Osteoblast (primary cell): ENCODE data around the gene NUP153. TPM values are rescaled to one million over a fixed set of nuclear protein-coding genes. Genes with fewer than 3 reads are reported as not detected.
"Not testable (repeated sequence)": the region's sequence is repeated elsewhere in the genome, so short reads cannot be mapped to it uniquely, and the experiment has no call there.

ENCODE experiments used
- DNase-seq: peaks from one replicate; pipeline ENCODE4 v3.0.0; 2011; ENCODE audit warnings: low spot score, mixed read lengths; ENCODE audit not compliant: insufficient read length; ENCODE audit errors: missing footprints
- H2AFZ ChIP-seq: 2 replicates; pipeline ENCODE4 v1.6.0; 2011; ENCODE audit warnings: mild to moderate bottlenecking, low read length
- H3K27ac ChIP-seq: 2 replicates; pipeline ENCODE4 v1.5.1; 2011; ENCODE audit warnings: mild to moderate bottlenecking, low read depth, low read length, moderate library complexity
- H3K27me3 ChIP-seq: 2 replicates; pipeline ENCODE4 v1.6.0; 2012; ENCODE audit warnings: mild to moderate bottlenecking, control low read depth, inconsistent platforms, low read length, moderate library complexity; ENCODE audit not compliant: insufficient read depth
- H3K36me3 ChIP-seq: 2 replicates; pipeline ENCODE4 v1.5.1; 2011; ENCODE audit warnings: mild to moderate bottlenecking, low read length, control low read depth, moderate library complexity; ENCODE audit not compliant: insufficient read depth
- H3K4me1 ChIP-seq: 2 replicates; pipeline ENCODE4 v1.5.1; 2011; ENCODE audit warnings: mild to moderate bottlenecking, low read length, control low read depth, moderate library complexity; ENCODE audit not compliant: insufficient read depth
- H3K4me2 ChIP-seq: 2 replicates; pipeline ENCODE4 v1.6.0; 2011; ENCODE audit warnings: mild to moderate bottlenecking, low read length; ENCODE audit not compliant: insufficient read depth
- H3K4me3 ChIP-seq: fragments of 200-600 bp; sonication (generic); 3 replicates; pipeline ENCODE4 v1.5.1; 2012; ENCODE audit warnings: mild to moderate bottlenecking, low read length, inconsistent platforms; ENCODE audit not compliant: insufficient read depth
- H3K79me2 ChIP-seq: 2 replicates; pipeline ENCODE4 v1.6.0; 2012; ENCODE audit warnings: mild to moderate bottlenecking, low read length, control low read depth, inconsistent platforms; ENCODE audit not compliant: insufficient read depth
- H3K9me3 ChIP-seq: 2 replicates; pipeline ENCODE4 v1.5.1; 2011; ENCODE audit warnings: low read depth, low read length, control low read depth
- H4K20me1 ChIP-seq: 2 replicates; pipeline ENCODE4 v1.6.0; 2012; ENCODE audit warnings: mild to moderate bottlenecking, low read length, control low read depth; ENCODE audit not compliant: insufficient read depth
- total RNA-seq: library from RNA; depleted of rRNA; stranded (reverse); fragments of >200 nt; gene quantifications from 2 replicates; pipeline ENCODE4 v1.2.3, GENCODE V29; 2012
- TF ChIP-seq, protein P1 (sequence below): IDR thresholded peaks from 2 replicates; pipeline ENCODE4 v1.5.1; 2011; ENCODE audit warnings: mild to moderate bottlenecking, low read depth, low read length, moderate library complexity; ENCODE audit errors: extremely low read depth

Gene NUP153
- total RNA-seq, 1 donor: 28.6 TPM

DNA sequence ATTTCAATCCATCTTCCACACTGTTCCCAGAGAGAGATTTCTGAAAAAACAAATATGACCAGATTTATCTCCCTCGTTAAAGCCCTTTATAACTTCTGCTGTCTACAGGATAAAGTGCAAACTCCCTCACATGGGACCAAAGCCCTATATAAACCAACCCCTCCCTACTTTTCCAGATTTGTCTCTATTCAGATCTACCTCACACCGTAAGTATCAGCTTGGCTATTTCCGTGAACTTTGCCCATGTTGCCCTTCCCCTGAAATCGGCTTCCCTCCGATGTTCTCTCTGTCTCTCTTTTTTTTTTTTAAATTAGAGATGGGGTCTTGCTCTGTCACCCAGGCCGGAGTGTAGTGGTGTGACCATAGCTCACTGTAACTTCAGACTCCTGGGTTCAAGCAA lies 118.7 kb downstream of the NUP153 start:
- H3K36me3 ChIP-seq: no peaks in the 10 kb centered on the region
- no peak for DNase-seq
- no peaks in the 10 kb centered on the region for H4K20me1 ChIP-seq
- no peak overlapping the region for H3K27ac ChIP-seq
- no peak overlapping the region for H3K4me3 ChIP-seq
- H3K79me2 ChIP-seq: no peaks in the 10 kb centered on the region
- H3K27me3 ChIP-seq: no peaks in the 10 kb centered on the region
- TF ChIP-seq, protein P1, sequence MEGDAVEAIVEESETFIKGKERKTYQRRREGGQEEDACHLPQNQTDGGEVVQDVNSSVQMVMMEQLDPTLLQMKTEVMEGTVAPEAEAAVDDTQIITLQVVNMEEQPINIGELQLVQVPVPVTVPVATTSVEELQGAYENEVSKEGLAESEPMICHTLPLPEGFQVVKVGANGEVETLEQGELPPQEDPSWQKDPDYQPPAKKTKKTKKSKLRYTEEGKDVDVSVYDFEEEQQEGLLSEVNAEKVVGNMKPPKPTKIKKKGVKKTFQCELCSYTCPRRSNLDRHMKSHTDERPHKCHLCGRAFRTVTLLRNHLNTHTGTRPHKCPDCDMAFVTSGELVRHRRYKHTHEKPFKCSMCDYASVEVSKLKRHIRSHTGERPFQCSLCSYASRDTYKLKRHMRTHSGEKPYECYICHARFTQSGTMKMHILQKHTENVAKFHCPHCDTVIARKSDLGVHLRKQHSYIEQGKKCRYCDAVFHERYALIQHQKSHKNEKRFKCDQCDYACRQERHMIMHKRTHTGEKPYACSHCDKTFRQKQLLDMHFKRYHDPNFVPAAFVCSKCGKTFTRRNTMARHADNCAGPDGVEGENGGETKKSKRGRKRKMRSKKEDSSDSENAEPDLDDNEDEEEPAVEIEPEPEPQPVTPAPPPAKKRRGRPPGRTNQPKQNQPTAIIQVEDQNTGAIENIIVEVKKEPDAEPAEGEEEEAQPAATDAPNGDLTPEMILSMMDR: no peak
- H3K4me2 ChIP-seq: no peak overlapping the region
- H3K9me3 ChIP-seq: no peaks in the 10 kb centered on the region
- peaks cover 15% of the 10 kb centered on the region for H3K4me1 ChIP-seq
- no peak overlapping the region for H2AFZ ChIP-seq

DNA sequence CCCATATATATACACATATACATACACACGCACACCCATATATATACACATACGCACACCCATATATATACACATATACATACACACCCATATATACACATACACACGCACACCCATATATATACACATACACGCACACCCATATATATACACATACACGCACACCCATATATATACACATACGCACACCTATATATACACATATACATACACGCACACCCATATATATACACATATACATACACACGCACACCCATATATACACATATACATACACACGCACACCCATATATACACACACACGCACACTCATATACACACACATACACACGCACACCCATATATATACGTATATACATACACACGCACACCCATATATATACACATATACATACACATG lies 120.1 kb downstream of the NUP153 start:
- not testable (repeated sequence) for H3K27me3 ChIP-seq, H3K4me3 ChIP-seq, H2AFZ ChIP-seq, H3K36me3 ChIP-seq, H3K4me2 ChIP-seq, H3K79me2 ChIP-seq, H3K9me3 ChIP-seq, H4K20me1 ChIP-seq, H3K27ac ChIP-seq, DNase-seq
- H3K4me1 ChIP-seq: peaks cover 15% of the 10 kb centered on the region

DNA sequence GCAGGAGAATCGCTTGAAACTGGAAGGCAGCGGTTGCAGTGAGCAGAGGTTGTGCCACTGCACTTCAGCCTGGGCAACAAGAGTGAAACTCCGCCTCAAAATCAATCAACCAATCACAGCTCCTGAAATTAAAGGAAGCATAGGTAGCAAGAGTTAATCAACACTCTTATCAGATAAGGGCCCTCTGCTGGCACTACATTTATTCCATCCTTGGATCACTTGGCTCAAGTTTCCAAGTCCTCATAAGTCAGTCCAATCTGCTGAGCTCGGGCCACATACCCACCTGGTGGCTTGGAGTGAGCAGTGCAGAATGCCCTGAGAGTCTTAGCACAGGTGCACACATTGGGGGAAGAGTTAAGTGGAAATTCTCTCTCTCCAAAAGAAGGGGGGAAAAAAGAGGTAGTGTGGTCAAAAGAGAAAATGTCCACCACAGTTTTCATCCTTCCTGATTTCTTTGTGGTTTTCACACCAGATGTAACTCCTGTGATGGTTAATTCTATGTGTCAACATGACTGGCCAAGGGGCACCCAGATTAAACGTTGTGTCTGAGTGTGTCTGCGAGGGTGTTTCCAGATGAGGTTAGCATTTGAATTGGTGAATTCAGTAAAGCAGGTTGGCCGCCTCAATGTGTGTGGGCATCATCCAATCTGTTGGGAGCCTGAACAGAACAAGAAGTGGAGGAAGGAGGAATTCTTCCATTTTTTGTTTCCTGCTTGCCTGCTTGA lies 120.8 kb downstream of the NUP153 start:
- no peak overlapping the region for H3K4me2 ChIP-seq
- no peak overlapping the region for H3K27ac ChIP-seq
- no peaks in the 10 kb centered on the region for H3K9me3 ChIP-seq
- no peak for DNase-seq
- no peak overlapping the region for H3K4me3 ChIP-seq
- no peak overlapping the region for H2AFZ ChIP-seq
- H3K27me3 ChIP-seq: no peaks in the 10 kb centered on the region
- H3K79me2 ChIP-seq: no peaks in the 10 kb centered on the region
- peaks cover 15% of the 10 kb centered on the region for H3K4me1 ChIP-seq
- no peaks in the 10 kb centered on the region for H4K20me1 ChIP-seq
- no peaks in the 10 kb centered on the region for H3K36me3 ChIP-seq
- TF ChIP-seq, protein P1: peak; percentile 10

DNA sequence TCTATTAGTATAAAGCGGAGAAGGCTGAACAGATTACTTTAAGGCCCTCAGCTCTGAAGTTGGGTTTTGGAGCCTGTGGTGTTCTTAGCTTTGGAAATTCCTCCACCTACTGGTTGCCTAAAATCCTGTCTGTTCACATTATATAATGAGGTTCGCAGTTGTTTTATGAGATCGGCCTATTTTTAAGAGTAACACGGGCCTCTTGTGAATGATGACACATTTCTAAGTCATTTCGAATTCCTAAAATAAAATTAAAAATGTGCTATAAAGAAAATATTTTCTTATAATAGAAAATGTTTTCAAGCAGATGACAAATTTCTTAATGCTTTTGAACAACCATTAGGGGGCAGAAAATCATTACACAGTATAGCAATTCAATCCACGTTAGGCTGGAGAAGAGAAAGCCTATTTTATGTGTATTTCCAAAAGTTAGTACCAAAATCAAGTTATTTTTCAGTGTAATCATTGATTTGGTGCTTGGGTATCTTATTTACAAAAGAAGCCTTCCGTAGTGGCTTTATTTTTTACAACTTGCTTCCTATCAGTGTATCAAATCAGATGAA lies 122.4 kb downstream of the NUP153 start:
- H3K79me2 ChIP-seq: no peaks in the 10 kb centered on the region
- peak overlapping the region; percentile 42 for H3K4me3 ChIP-seq
- peak overlapping the region; percentile 69 for H3K27ac ChIP-seq
- H3K9me3 ChIP-seq: no peaks in the 10 kb centered on the region
- H4K20me1 ChIP-seq: no peaks in the 10 kb centered on the region
- DNase-seq: peak; percentile 84
- no peaks in the 10 kb centered on the region for H3K27me3 ChIP-seq
- TF ChIP-seq, protein P1: peak; percentile 81
- H3K4me2 ChIP-seq: peak overlapping the region; percentile 75
- H3K4me1 ChIP-seq: peaks cover 9% of the 10 kb centered on the region
- no peaks in the 10 kb centered on the region for H3K36me3 ChIP-seq
- peak overlapping the region; percentile 70 for H2AFZ ChIP-seq
